GM12878 (cell line): ENCODE measurements around the gene COL26A1.

Source experiments
- BHLHE40 ChIP-seq, 2 experiments: fragments of 450-650 bp in 1 of 2; IDR thresholded peaks; 2 replicates each; pipeline ENCODE4 v1.6.1; 2011 to 2017; ENCODE audit warnings: low read depth in 2 of 2, borderline replicate concordance in 1 of 2, improper control_type of control experiment in 1 of 2, low read length in 1 of 2, mild to moderate bottlenecking in 1 of 2
- CHD2 ChIP-seq: IDR thresholded peaks from 2 replicates; pipeline ENCODE4 v1.6.1; 2011; ENCODE audit warnings: low read depth, low read length, improper control_type of control experiment, borderline replicate concordance
- ELK1 ChIP-seq: IDR thresholded peaks from 2 replicates; pipeline ENCODE4 v1.6.1; 2012; ENCODE audit warnings: low read depth, low read length, improper control_type of control experiment
- EZH2 ChIP-seq: IDR thresholded peaks from 2 replicates; pipeline ENCODE4 v1.6.1; 2012; ENCODE audit warnings: low read depth, mild to moderate bottlenecking, control low read depth, inconsistent platforms, low read length, borderline replicate concordance; ENCODE audit not compliant: control insufficient read depth
- KDM1A ChIP-seq: fragments of 200-600 bp; sonication (generic); IDR thresholded peaks from 2 replicates; pipeline ENCODE4 v1.6.1; 2016; ENCODE audit warnings: borderline replicate concordance
- LARP7 ChIP-seq: fragments of 450-650 bp; IDR thresholded peaks from 2 replicates; pipeline ENCODE4 v1.6.1; 2017; ENCODE audit warnings: mild to moderate bottlenecking
- MTA3 ChIP-seq: IDR thresholded peaks from 2 replicates; pipeline ENCODE4 v1.6.1; 2012; ENCODE audit warnings: low read length, inconsistent platforms, borderline replicate concordance
- REST ChIP-seq: IDR thresholded peaks from 2 replicates; pipeline ENCODE4 v1.6.1; 2012; ENCODE audit warnings: mild to moderate bottlenecking, low read depth, low read length
- SIN3A ChIP-seq: IDR thresholded peaks from 2 replicates; pipeline ENCODE4 v1.6.1; 2012; ENCODE audit warnings: low read depth, low read length, improper control_type of control experiment
- USF2 ChIP-seq: IDR thresholded peaks from 2 replicates; pipeline ENCODE4 v1.6.1; 2011; ENCODE audit warnings: low read depth, low read length, improper control_type of control experiment, borderline replicate concordance
- ZBTB33 ChIP-seq: fragments of 450-650 bp; IDR thresholded peaks from 2 replicates; pipeline ENCODE4 v1.6.1; 2017; ENCODE audit warnings: mild to moderate bottlenecking
- TF ChIP-seq, protein P1 (sequence below), 3 experiments: IDR thresholded peaks in 2 of 3; conservative IDR thresholded peaks in 1 of 3; 2 replicates each; pipeline ENCODE4 v1.5.1; 2011; ENCODE audit warnings: low read depth in 3 of 3, low read length in 3 of 3, mild to moderate bottlenecking in 3 of 3, control low read depth in 2 of 3, moderate library complexity in 2 of 3, inconsistent platforms in 1 of 3, mixed read lengths in 1 of 3; ENCODE audit not compliant: control insufficient read depth in 2 of 3, insufficient read depth in 1 of 3; ENCODE audit errors: extremely low read depth in 1 of 3
- TF ChIP-seq, protein P2 (sequence below): fragments of 450-650 bp; IDR thresholded peaks from 2 replicates; pipeline ENCODE4 v1.6.1; 2016; ENCODE audit warnings: mild to moderate bottlenecking

DNA sequence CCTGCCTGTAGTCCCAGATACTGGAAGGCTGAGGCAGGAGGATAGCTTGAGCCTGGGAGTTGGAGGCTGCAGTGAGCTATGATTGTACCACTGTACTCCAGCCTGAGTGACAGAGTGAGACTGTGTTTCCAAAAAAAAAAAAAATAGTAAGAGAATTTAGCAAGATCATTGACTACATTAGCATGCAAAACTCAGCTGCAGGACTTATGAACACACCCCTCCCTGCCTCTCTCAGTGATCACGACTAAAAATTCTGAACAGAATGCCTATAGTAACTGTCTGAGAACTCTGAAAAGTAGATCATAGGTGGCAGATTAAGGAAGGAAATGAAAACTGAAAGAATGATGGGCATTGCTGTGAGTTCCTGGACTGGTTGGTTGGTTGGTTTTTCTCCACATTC lies 215.9 kb downstream of the COL26A1 start:
- TF ChIP-seq SIN3A (no peak), EZH2 (no peak), MTA3 (no peak), CHD2 (no peak), KDM1A (no peak), ZBTB33 (no peak), ELK1 (no peak), LARP7 (no peak), BHLHE40 (IDR thresholded peaks at IDR 0.05; ENCODE audit: borderline replicate concordance in 1 of 2, low read depth in 2 of 2, low read length in 1 of 2) (no peak), USF2 (no peak), REST (no peak)
- TF ChIP-seq, protein P1, sequence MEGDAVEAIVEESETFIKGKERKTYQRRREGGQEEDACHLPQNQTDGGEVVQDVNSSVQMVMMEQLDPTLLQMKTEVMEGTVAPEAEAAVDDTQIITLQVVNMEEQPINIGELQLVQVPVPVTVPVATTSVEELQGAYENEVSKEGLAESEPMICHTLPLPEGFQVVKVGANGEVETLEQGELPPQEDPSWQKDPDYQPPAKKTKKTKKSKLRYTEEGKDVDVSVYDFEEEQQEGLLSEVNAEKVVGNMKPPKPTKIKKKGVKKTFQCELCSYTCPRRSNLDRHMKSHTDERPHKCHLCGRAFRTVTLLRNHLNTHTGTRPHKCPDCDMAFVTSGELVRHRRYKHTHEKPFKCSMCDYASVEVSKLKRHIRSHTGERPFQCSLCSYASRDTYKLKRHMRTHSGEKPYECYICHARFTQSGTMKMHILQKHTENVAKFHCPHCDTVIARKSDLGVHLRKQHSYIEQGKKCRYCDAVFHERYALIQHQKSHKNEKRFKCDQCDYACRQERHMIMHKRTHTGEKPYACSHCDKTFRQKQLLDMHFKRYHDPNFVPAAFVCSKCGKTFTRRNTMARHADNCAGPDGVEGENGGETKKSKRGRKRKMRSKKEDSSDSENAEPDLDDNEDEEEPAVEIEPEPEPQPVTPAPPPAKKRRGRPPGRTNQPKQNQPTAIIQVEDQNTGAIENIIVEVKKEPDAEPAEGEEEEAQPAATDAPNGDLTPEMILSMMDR (IDR thresholded peaks at IDR 0.05 in 2 of 3, conservative IDR thresholded peaks at IDR 0.05 in 1 of 3; ENCODE audit: control insufficient read depth in 2 of 3, extremely low read depth in 1 of 3, insufficient read depth in 1 of 3, low read depth in 3 of 3, low read length in 3 of 3) = no peak
- TF ChIP-seq, protein P2, sequence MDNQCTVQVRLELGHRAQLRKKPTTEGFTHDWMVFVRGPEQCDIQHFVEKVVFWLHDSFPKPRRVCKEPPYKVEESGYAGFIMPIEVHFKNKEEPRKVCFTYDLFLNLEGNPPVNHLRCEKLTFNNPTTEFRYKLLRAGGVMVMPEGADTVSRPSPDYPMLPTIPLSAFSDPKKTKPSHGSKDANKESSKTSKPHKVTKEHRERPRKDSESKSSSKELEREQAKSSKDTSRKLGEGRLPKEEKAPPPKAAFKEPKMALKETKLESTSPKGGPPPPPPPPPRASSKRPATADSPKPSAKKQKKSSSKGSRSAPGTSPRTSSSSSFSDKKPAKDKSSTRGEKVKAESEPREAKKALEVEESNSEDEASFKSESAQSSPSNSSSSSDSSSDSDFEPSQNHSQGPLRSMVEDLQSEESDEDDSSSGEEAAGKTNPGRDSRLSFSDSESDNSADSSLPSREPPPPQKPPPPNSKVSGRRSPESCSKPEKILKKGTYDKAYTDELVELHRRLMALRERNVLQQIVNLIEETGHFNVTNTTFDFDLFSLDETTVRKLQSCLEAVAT = no peak
